Measurements from ENCODE around the gene NRXN3.

- TF ChIP-seq CTCF (IDR thresholded peaks at IDR 0.05; ENCODE audit: low read depth, low read length, missing input control) (no peak), TAF1 (conservative IDR thresholded peaks at IDR 0.05) (no peak), JUND (IDR thresholded peaks at IDR 0.05) (no peak), MAX (IDR thresholded peaks at IDR 0.05) (no peak), EGR1 (IDR thresholded peaks at IDR 0.05; ENCODE audit: low read depth in 2 of 2) (no peak), REST (IDR thresholded peaks at IDR 0.05) (no peak), GABPA (IDR thresholded peaks at IDR 0.05 in 1 of 2, conservative IDR thresholded peaks at IDR 0.05 in 1 of 2) (no peak), YY1 (IDR thresholded peaks at IDR 0.05) (no peak), HNF4A (conservative IDR thresholded peaks at IDR 0.05) (no peak), RAD21 (IDR thresholded peaks at IDR 0.05) (no peak), ATF3 (IDR thresholded peaks at IDR 0.05) (no peak), SP1 (IDR thresholded peaks at IDR 0.05) (no peak)
Observed at GRCh38 chr14:79337761-79338160, 1167.6 kb downstream of the NRXN3 start.
